CD4-positive, alpha-beta T cell treated with Interleukin-1 beta for 1 hour (primary cell): ENCODE measurements around the gene RUSF1.
A peak's percentile ranks its signal among the peaks of the same experiment; 100 is the strongest.
"Not testable (repeated sequence)": the region's sequence is repeated elsewhere in the genome, so short reads cannot be mapped to it uniquely, and the experiment has no call there.

Experiments used
- DNase-seq, 2 donors: peaks; one replicate each; pipeline ENCODE4 v3.0.0-alpha.2; 2020 to 2022

The RUSF1 gene

DNA sequence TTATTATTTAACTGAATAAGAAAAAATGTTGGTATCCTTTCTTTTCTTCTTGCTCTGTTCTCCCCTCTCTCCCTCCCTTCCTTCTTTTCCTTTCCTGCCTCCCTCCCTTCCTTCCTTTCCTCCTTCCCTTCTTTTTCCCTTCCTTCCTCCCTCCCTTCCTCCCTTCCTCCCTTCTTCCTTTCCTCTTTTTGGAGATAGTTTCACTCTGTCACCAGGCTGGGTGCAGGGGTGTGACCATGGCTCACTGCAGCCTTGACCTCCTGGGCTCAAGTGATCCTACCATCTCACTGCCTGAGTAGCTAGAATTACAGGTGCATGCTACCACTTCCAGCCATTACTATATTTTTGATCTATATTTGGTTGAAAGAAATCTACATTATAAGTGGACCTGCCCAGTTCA, 5.7 kb upstream of the RUSF1 start:
- DNase-seq, result no peak

DNA sequence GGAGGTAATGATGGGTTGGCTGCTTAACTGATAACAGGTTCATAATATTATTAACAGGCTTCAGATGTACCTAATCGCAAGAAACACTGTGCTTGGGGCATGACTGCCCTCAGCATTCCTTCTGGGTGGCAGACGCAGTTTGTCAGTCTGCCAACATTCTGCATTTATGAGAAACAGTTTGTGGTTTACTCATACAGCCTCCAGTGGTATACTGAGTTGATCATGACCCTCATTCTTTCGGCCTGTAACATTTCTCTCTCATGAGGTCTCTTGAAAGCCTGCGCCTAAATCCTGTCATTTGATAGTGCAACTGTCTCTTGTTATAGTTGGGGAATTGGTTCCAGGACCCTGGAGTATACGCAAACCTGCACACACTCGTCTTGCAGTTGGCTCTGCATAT, 4.9 kb upstream of the RUSF1 start:
- no peak for DNase-seq

DNA sequence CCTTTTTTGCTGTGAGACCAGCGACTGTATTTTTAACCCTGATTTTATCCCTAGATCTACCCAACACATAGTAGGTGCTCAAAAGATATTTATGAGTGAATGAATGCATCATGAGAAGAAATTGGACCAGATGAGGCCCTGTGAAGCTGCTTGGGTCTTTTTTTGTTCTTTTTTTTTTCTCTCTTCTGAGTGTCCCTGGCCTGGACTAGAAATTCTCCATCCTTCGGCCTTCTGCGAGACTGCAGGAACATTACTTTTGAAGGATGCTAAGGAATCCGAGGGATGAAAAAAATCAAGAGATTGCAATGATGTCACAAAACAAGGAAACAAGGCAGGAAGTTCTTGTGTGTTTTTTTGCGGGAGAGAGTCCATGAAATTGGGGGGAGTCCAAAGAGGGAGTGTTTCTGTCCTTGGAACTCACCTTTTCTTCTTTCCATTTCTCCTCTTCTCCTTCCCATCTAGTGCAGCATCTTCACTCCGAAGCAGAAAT, 560 bp upstream of the RUSF1 start:
- DNase-seq, result no peak

DNA sequence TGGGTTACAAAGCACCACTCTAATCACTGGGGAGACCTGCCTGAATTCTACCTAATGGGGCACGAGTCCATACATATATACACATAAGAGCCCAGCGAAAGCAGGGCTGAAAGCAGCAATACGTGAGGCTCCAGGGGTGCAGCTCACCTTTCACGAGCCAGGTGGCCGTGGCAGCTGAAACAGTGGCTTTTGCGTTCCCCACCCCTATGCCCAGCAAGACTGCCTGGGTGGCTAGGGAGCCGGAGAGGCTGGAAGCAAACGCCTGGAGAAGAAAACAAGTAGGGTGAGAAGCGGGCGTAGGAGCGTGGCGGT, 618 bp downstream of the RUSF1 start:
- DNase-seq, result no peak

DNA sequence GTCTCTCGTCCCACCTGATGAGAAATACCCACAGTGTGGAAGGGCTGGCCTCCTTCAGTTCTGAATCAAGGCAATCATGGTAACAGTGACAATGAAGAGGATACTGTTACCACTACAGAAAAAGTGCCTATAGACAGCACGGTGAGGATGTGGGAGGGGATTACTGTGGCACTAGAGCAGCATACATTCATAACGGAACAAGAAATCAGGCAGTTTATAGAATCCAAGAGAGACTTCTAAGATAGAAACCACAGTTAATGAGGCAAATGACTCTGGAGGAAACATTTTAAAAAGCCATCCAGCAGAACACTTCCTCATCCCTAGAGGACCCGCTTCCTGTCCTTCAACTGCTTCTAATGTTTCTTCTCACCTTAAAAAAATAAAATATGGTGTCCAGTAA, 2.7 kb downstream of the RUSF1 start:
- no peak for DNase-seq

DNA sequence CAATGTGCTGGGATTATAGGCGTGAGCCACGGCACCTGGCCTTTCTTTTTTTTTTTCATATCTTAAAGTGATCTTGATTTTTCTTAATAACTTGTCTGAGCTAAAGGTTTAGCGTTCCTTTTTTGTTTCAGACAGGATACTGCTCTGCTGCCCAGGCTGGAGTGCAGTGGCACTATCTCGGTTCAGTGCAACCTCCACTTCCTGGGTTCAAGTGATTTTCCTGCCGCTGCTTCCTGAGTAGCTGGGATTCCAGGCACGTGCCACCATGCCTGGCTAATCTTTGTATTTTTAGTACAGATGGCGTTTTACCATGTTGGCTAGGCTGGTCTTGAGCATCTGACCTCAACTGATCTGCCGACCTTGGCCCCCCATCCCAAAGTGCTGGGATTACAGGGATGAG, 4.0 kb downstream of the RUSF1 start:
- DNase-seq, result no peak

DNA sequence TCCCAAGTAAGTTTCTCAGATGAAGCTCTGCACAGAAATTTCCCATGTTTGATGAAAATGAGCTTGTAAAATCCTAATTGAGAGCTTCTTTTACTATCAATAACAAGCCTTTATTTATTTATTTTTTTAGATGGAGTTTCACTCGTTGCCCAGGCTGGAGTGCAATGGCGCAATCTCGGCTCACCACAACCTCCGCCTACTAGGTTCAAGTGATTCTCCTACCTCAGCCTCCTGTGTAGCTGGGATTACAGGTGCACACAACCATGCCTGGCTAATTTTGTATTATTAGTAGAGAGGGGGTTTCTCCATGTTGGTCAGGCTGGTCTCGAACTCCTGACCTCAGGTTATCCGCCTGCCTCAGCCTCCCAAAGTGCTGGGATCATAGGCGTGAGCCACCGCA, 4.6 kb downstream of the RUSF1 start:
- not testable (repeated sequence) for DNase-seq

DNA sequence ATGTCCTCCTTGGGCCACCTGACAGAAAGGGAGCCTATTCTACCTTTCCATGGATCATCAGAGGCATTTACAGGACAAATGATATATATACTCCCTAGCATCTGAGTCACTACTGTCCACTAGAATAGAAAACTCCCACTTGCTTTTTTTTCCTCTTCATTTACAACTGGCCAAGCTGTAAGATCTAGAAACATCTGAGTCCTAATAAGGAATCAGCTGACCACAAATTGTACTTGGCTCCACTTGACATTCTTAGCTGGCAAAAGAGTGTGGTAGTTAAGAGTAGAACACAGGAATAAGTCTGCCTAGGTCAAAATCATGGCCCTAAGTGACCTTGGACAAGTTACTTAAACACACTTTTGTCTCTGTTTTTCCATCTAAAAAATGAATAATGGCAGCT, 5.2 kb downstream of the RUSF1 start:
- DNase-seq, result no peak

DNA sequence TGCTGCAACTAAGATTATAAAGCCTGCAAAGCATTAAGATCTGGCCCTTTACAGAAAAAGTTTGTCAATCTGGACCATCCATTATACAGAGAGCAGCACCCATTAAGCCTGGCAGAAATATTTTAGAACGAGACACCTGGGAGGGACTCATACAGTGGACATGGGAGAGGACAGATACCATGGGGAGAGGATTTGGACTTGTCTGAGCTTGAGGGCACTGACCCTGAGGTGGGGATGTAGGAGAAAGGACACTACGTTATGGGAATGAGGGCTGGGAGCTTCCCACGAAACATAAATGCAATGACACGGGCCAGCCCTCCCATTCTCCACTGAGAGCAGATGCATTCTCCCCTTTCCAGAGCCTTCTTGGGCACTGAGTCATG, 6.2 kb downstream of the RUSF1 start:
- DNase-seq, result no peak

DNA sequence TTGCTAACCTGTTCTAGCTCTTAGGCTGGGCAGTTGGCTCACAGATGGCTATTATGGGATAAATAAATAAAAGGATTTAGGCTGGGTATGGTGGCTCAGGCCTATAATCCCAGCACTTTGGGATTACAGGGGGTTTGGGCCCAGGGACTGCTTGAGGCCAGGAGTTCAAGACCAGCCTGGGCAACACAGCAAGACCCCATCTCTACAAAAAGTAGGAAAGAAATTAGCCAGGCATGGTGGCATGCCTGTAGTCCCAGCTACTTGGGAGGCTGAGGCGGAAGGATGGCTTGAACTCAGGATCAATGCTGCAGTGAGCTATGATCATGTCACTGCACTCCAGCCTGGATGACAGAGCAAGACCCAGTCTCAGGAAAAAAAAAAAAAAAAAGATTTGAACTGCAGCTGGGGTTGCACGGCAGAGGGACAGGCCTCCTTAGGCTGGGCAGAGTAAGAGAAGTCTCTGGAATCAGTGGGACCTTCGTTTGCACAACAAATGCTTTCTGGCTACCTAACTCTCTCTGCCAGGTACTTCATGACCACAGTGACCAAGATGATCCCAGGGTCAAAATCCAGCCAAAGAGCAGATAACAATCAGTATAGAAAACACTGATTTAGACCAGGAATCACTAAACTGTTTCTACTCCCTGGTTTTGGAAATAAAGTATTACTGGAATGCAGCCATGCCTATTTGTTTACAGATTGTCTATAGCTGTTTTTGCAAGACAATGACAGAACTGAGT, 6.8 kb downstream of the RUSF1 start:
- no peak for DNase-seq

DNA sequence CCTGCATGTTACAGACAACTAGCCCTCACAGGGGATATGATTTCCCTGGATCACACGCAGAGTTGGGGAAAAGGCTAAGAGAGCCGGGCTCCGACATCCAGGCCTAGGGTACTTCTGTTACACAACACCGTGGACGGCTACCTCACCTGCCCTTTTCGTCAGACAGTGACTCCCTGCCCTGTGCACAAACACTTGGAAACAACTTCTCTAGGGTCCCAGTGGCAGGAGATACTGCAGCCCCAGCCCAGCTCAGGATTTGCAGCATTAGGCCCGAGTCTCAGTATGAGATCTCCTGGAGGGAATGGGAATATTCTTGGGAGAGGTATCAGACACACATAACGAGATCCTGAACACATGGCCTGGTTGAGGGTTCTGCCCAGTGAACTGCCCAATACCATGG, 8.3 kb downstream of the RUSF1 start:
- no peak for DNase-seq

DNA sequence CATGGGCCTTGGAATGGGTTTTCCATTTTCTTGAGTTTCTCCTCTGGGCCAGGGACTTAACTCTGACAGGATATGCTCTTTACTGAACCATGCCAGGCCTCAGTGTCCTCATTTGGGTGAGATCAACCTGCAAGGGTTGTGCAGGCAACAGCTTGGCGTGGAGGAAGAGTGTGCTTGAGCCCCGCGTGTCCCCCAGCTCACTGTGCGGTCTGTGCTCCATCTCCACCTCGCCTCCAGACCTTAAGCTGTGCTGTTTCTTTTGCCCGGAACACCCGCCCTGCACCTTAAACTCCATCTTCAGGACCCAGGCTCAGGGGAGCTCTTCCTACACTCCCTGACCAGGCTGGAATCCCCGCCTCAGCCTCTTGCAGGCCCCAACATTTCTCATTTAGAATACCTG, 9.7 kb downstream of the RUSF1 start:
- no peak for DNase-seq

DNA sequence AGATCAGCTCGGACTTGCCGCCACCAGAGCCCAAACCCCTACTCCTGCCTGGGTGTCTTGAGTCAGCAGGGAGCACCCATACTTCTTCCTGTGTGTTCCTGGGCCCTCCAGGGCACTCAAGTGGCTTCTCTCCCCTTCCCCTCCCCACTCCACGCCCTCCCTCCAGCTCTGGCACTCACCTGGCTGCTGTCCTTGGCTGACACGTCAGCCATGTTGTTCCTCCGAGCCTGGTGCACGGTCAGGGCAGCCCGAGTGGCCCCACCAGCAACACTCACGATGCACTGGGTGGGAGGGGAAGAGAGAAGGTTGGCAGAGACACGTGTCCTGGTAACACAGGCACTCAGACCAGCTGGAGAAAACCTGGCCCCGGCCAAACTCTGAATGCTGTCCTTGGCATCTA, 11.5 kb downstream of the RUSF1 start:
- DNase-seq, result no peak

DNA sequence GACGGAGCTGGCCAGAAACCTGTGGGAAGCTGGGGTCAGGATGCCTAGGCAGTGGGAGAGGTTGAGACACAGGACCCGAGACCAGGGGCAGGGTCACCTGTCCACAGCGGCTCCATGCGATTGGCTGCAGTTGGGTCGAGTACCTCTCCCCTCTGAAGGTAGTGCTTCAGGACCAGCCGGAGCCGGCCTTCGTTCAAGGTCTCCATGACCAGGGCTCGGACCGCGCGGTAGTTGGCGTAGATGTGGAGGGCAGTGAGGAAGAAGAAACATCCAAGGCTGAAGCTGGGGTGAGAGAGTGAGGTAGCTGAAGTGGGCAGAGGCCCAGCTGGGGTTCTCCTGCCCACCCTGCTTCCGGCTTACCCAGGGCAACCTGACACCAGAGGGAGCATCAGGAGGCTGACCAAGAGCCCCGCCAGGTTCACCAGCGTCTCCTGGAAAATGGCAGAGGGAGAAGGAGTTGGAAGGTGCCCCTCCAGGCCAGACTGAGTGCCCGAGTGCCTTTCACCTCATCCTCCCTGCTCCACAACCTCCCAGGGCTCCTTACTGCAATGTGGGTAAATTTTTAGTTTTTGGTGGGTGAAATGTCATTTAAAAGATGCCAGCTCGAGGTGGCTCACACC, 14.6 kb downstream of the RUSF1 start:
- no peak for DNase-seq

DNA sequence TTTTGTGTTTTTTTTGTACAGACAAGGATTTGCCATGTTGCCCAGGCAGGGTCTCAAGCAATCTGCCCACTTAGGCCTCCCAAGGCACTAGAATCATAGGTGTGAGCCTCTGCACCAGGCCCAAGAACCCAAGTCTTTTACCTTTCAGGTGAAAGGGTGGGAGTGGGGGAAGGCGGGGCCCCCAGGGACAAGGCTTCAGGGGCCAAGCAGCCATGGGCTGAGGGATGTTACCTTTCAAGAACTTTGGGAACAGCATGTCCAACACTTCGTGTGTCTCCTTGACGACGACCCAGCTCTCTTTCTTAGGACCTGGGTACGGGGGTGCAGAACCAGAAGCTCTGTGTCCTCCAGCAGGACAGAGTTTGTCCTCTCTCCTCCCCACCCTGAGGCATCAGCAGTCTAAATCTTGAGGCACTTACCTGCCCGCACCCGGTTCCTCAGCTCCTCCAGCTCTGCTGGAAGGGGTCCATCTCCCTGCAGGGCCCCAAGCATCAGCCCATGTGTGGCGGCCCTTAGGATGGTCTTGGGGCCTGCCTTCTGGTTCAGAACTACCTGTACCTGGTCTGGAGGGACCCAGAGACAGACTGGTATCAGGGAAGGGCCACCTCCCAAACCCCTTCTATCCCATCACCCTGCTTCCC, 16.3 kb downstream of the RUSF1 start:
- DNase-seq, result no peak

DNA sequence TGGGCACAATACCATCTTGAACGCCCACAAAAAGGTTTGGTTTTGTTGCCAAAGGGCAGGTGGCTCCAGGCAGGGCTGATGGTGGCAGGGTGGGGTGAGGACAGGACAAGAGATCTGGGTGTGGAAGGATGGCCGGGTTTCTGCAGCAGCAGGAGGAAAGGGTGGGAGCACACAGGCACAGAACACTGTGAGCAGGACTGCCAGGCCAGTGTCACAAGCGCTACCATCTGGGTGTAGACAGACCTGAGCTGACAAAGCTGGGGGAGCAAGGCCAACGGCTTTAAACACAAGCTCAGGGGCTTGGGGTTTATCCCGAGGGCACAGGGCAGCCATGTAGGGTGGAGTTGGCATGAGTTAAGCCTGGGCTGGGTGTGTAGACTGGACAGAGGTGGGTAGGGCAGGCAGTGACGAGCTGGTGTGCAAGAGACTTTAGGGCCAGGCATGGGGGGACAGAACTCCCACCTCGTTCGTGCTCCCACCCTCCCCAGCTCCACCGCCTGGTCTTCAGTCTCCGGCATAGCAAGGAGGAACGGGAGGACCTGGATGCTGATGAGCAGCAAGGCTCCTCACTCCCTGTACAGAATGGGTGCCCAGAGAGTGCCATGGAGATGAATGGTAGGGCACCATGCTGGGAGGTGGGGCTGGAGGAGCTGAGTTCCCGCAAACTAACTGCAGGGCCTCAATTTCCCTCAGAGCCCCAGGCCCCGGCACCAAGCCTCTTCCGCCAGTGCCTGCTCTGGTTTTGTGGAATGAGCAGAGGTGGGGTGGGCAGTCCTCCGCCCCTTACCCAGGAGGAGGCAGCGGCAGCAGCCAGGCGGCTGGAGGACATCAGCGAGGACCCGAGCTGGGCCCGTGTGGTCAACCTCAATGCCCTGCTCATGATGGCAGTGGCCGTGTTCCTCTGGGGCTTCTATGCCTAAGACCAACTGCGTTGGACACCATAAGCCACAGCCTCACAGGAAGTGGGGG, 18.3 kb downstream of the RUSF1 start:
- DNase-seq, result no peak

DNA sequence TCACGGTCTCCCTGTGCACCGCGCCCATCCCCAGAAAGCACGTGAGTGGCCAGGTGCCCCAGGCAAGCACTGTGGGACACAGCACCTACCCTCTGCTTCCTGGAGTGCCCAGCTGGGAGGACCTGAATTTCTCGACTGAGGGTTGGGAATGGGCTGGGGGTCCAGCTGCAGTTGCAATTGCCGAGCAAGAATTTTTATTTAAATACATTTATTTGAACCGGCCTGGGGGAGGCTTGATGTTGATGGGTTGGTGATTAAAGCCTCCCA, 19.0 kb downstream of the RUSF1 start:
- no peak for DNase-seq

DNA sequence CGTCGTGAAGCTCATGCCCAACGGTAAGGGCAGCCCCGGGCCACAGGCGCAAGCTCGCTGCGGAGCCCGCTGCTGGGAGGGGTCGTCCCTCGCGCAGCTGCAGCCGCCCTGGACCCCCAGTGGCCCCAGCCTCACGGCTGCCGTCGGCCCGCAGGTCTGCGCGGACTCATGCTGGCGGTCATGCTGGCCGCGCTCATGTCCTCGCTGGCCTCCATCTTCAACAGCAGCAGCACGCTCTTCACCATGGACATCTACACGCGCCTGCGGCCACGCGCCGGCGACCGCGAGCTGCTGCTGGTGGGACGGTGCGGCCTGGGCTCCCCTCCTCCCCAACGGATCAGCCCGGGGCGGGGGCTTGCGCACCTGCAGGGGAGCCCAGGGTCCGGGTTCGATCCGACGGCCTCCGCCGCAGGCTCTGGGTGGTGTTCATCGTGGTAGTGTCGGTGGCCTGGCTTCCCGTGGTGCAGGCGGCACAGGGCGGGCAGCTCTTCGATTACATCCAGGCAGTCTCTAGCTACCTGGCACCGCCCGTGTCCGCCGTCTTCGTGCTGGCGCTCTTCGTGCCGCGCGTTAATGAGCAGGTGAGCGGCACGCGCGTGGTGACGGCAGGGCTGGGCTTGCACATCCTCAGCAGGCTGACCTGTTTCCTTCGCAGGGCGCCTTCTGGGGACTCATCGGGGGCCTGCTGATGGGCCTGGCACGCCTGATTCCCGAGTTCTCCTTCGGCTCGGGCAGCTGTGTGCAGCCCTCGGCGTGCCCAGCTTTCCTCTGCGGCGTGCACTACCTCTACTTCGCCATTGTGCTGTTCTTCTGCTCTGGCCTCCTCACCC, 19.5 kb downstream of the RUSF1 start:
- no peak for DNase-seq

DNA sequence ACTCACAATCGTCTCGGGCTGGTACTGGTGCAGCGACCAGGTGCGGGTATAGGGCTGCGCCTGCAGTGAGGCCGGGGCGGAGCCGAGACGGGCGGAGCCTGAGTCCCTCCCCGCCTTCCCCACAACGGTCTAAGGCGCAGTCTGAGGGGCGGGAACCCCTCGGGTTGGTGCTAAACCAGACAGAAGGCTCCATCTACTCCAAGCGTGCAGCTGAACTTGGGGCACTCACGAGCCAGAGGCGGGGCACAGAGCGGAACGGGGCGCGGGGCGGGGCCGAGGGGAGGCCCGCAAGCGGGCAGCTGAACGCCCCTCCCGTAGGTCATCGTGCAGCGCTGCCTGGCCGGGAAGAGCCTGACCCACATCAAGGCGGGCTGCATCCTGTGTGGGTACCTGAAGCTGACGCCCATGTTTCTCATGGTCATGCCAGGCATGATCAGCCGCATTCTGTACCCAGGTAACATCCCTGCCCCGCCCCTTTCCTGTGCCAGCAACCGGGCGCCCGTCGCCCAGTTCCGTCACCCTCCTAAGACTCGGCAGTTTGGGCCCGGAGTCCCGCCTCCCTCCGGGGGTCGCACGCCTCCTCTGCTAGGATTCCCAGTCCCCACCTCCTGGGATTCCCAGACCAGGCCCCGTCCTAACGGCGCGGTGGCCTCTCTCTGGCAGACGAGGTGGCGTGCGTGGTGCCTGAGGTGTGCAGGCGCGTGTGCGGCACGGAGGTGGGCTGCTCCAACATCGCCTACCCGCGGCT, 20.3 kb downstream of the RUSF1 start:
- peak; percentile 76 to 81 for DNase-seq

DNA sequence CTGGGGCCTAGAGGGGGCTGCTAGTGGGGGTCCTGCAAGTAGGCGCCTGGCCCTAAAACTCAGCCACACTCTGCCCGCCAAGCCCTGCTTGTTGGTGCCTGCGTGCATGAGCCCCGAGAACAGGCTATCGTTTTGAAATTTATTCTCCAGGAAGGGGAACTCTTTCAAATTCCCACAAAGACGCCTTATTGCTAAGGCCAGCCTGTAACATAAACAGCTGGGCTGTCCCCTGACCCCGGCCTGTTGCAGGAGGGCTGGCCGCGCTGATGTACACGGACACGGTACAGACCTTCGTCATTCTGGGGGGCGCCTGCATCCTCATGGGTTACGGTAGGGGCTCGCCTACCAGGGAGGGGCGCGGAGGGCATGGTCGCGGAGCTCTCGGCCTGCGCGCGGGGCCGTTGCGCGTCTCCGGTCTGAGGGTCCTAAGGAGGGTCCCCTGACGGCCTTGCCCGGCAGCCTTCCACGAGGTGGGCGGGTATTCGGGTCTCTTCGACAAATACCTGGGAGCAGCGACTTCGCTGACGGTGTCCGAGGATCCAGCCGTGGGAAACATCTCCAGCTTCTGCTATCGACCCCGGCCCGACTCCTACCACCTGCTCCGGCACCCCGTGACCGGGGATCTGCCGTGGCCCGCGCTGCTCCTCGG, 21.0 kb downstream of the RUSF1 start:
- no peak for DNase-seq

DNA sequence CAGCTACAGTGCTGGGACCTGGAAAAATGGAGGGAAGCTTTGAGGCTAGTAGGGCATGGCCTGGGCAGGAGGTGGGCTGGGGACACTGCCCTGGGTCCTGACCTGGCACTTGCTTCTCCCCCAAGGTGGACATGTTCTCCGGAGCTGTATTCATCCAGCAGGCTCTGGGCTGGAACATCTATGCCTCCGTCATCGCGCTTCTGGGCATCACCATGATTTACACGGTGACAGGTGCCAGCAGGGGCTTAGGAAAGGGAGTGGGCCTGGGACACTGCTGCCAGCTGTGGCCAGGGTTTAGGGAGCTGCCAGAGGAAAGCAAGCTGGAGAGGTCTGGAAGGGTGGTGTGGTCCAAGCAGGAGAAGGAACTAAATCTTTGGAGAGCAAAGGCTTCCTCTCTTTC, 22.1 kb downstream of the RUSF1 start:
- DNase-seq, result no peak
